Testis (tissue), 2 donors: Measurements from ENCODE around the gene DPH2.

Experiments
- POLR2A ChIP-seq: fragments of 450-650 bp; IDR thresholded peaks from one replicate; pipeline ENCODE4 v1.6.1; 2017; ENCODE audit warnings: antibody characterized with exemption, mild to moderate bottlenecking, moderate library complexity
- TF ChIP-seq, protein P1 (sequence below), 3 experiments: fragments of 450-650 bp in 2 of 3; fragments of 200-600 bp in 1 of 3; sonication (generic) in 1 of 3; IDR thresholded peaks; one replicate each; pipeline ENCODE4 v1.5.1; 2016 to 2019; ENCODE audit warnings: antibody characterized with exemption in 3 of 3, mild to moderate bottlenecking in 2 of 3, moderate library complexity in 1 of 3

- no peak for TF ChIP-seq POLR2A
- TF ChIP-seq, protein P1, sequence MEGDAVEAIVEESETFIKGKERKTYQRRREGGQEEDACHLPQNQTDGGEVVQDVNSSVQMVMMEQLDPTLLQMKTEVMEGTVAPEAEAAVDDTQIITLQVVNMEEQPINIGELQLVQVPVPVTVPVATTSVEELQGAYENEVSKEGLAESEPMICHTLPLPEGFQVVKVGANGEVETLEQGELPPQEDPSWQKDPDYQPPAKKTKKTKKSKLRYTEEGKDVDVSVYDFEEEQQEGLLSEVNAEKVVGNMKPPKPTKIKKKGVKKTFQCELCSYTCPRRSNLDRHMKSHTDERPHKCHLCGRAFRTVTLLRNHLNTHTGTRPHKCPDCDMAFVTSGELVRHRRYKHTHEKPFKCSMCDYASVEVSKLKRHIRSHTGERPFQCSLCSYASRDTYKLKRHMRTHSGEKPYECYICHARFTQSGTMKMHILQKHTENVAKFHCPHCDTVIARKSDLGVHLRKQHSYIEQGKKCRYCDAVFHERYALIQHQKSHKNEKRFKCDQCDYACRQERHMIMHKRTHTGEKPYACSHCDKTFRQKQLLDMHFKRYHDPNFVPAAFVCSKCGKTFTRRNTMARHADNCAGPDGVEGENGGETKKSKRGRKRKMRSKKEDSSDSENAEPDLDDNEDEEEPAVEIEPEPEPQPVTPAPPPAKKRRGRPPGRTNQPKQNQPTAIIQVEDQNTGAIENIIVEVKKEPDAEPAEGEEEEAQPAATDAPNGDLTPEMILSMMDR (IDR thresholded peaks at IDR 0.05) = no peak
Measured at GRCh38 chr1:43953361-43953760, 16.4 kb upstream of the DPH2 start.
